Upper lobe of right lung (tissue), 1 donor: ENCODE data around the gene HIC1. TPM values are rescaled to one million over a fixed set of nuclear protein-coding genes. Genes with fewer than 3 reads are reported as not detected.

Experiments
- ATAC-seq: fragments of 200-7000 bp; cut with Tn5 transposase; one replicate; pipeline ENCODE4 v1.9.1; 2020; ENCODE audit warnings: mild to moderate bottlenecking, moderate library complexity
- DNase-seq: peaks from one replicate; pipeline ENCODE4 v3.0.0-alpha.2; 2020
- H3K27ac ChIP-seq: fragments of 200-600 bp; one replicate; pipeline ENCODE4 v1.8.0; 2022
- H3K27me3 ChIP-seq: fragments of 200-600 bp; one replicate; pipeline ENCODE4 v1.8.0; 2022; ENCODE audit warnings: mild to moderate bottlenecking
- H3K36me3 ChIP-seq: fragments of 200-600 bp; one replicate; pipeline ENCODE4 v1.8.0; 2022
- H3K4me1 ChIP-seq: fragments of 200-600 bp; one replicate; pipeline ENCODE4 v1.8.0; 2022
- H3K4me3 ChIP-seq: fragments of 200-600 bp; one replicate; pipeline ENCODE4 v1.8.0; 2022; ENCODE audit warnings: mild to moderate bottlenecking
- H3K9me3 ChIP-seq: fragments of 200-600 bp; one replicate; pipeline ENCODE4 v1.8.0; 2022
- intact Hi-C: fragments of 100-400 bp; cut with DNase I; formaldehyde crosslinking; loops from one replicate; pipeline ENCODE4 v1.11.0; 2022
- total RNA-seq: library from RNA; stranded (reverse); fragmentation: NEBNext Ultra II Directional; extraction: Animal tissue kit (Norgen Biotek cat#: 25700); gene quantifications from one replicate; pipeline ENCODE4 v1.2.1, GENCODE V29; 2021
- TF ChIP-seq, protein P1 (sequence below): fragments of 200-600 bp; IDR thresholded peaks from one replicate; pipeline ENCODE4 v1.8.0; 2022; ENCODE audit warnings: antibody characterized with exemption
- donor health status: DM: no; HTN: yes; CAD: no; lungs with severe emphysema.

Gene HIC1
- total RNA-seq, 1 donor from 2014 or later = 20.8 TPM

GRCh38 chr17:2084766-2085647, 30.1 kb downstream of the HIC1 start:
- TF ChIP-seq, protein P1, sequence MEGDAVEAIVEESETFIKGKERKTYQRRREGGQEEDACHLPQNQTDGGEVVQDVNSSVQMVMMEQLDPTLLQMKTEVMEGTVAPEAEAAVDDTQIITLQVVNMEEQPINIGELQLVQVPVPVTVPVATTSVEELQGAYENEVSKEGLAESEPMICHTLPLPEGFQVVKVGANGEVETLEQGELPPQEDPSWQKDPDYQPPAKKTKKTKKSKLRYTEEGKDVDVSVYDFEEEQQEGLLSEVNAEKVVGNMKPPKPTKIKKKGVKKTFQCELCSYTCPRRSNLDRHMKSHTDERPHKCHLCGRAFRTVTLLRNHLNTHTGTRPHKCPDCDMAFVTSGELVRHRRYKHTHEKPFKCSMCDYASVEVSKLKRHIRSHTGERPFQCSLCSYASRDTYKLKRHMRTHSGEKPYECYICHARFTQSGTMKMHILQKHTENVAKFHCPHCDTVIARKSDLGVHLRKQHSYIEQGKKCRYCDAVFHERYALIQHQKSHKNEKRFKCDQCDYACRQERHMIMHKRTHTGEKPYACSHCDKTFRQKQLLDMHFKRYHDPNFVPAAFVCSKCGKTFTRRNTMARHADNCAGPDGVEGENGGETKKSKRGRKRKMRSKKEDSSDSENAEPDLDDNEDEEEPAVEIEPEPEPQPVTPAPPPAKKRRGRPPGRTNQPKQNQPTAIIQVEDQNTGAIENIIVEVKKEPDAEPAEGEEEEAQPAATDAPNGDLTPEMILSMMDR = no peak
- H3K27me3 ChIP-seq = no peaks in the 10 kb centered on the region
- H3K9me3 ChIP-seq = no peaks in the 10 kb centered on the region
- intact Hi-C loops = no loop called here
- H3K4me1 ChIP-seq = peaks cover 66% of the 10 kb centered on the region
- ATAC-seq (peak; percentile 3), DNase-seq (no peak)
- H3K4me3 ChIP-seq = no peak overlapping the region
- peak overlapping the region; percentile 80 for H3K27ac ChIP-seq
- H3K36me3 ChIP-seq = peaks cover 16% of the 10 kb centered on the region

DNA sequence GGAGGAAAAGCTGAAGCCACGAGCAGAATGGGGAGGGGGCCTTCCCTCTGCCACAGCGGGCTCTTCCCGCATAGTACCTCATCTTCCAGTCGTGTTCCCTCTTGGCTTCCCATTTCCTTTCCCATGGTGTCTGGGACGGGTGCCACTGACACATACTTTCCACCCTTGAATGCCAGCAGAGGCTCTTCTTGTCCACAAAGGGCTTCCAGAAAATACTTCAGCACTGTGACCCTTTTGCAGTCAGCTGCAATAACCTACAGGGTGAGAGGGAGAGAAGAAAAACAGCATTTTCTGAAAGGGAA, 30.7 kb downstream of the HIC1 start:
- peaks cover 72% of the 10 kb centered on the region for H3K4me1 ChIP-seq
- H3K4me3 ChIP-seq = no peak overlapping the region
- H3K27ac ChIP-seq = peak overlapping the region; percentile 80
- H3K27me3 ChIP-seq = no peaks in the 10 kb centered on the region
- H3K36me3 ChIP-seq = peaks cover 11% of the 10 kb centered on the region
- H3K9me3 ChIP-seq = no peaks in the 10 kb centered on the region
- DNase-seq (no peak), ATAC-seq (no peak)
- intact Hi-C loops = no loop called here
- TF ChIP-seq, protein P1 = no peak

DNA sequence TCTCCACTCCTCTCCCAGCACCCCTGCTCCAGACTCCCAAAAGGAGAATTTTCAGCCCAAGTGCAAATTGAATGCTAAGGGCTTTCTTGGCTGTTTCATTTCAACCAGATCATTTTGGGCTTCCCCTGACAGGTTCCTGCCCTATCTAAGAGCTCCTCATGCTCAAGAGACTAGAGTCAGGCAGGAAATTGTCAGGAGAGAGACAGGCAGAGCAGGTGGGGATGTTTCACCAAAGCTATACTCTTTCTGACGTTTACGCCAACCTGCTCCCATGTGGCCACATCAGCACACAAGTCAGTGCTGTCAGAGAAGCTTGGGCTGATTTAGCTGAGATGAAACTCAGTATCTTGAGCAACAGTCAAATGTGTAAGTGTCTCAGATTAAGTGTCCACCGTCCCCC, 31.4 kb downstream of the HIC1 start:
- Histone ChIP-seq H3K9me3 (no peaks in the 10 kb centered on the region), H3K27me3 (no peaks in the 10 kb centered on the region), H3K4me3 (no peak overlapping the region), H3K36me3 (peaks cover 4% of the 10 kb centered on the region), H3K27ac (no peak overlapping the region), H3K4me1 (peaks cover 79% of the 10 kb centered on the region)
- TF ChIP-seq, protein P1 = no peak
- DNase-seq (no peak), ATAC-seq (no peak)
- intact Hi-C loops = no loop called here

DNA sequence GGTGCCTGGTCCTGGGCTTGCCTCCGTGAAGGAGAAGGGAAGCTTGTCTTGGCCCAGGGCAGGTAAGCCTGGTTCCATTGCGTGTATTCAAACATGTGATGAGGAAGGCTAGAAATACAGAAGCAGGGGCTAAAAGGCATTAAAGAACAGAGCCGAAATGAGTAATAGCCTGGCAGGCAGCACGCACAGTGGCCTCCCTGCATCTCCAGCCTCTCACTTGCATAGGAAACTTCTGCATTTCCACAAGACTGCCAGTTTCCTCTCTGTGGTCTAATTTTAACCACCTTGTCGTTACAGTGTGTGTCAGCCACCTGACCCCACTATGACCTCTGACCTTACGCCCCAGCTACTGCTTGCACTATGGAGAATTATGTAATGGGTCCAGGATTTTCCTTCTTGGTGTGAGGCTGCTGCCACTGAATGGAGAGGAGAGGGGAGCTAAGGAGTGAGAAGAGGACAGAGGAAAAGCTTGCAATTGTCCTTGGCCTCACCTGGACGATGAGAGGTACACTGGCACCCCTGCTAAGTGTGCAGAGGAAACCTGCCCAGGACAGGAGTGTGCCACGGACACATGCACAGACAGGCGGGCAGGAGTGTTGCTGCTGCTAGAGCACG, 32.8 kb downstream of the HIC1 start:
- Histone ChIP-seq H3K27me3 (no peaks in the 10 kb centered on the region), H3K4me3 (no peak overlapping the region), H3K36me3 (no peaks in the 10 kb centered on the region), H3K27ac (peak overlapping the region; percentile 2), H3K4me1 (peaks cover 83% of the 10 kb centered on the region), H3K9me3 (no peaks in the 10 kb centered on the region)
- ATAC-seq = peak; percentile 59
- intact Hi-C loops = no loop called here
- peak; percentile 73 for DNase-seq
- TF ChIP-seq, protein P1 = no peak

- ATAC-seq (no peak), DNase-seq (no peak)
- no peaks in the 10 kb centered on the region for H3K27me3 ChIP-seq
- H3K4me3 ChIP-seq = peak overlapping the region; percentile 39
- TF ChIP-seq, protein P1 = no peak
- intact Hi-C loops = no loop called here
- peaks cover 77% of the 10 kb centered on the region for H3K4me1 ChIP-seq
- peak overlapping the region; percentile 75 for H3K27ac ChIP-seq
- H3K9me3 ChIP-seq = no peaks in the 10 kb centered on the region
- H3K36me3 ChIP-seq = no peaks in the 10 kb centered on the region
Measured at GRCh38 chr17:2089021-2089422, 34.1 kb downstream of the HIC1 start.
